GM23338 (cell line): ENCODE measurements around the gene CEP135. TPM values are rescaled to one million over a fixed set of nuclear protein-coding genes. Genes with fewer than 3 reads are reported as not detected.

Experiments used
- ATAC-seq: fragments of 200-7000 bp; cut with Tn5 transposase; 3 replicates; pipeline ENCODE4 v1.9.1; 2020
- DNase-seq: peaks from one replicate; pipeline ENCODE4 v3.0.0-alpha.2; 2015; ENCODE audit warnings: low spot score
- H2AFZ ChIP-seq: fragments of 200-600 bp; sonication (generic); 2 replicates; pipeline ENCODE4 v1.8.0; 2016; ENCODE audit warnings: antibody characterized with exemption, mild to moderate bottlenecking, moderate library complexity
- H3F3A ChIP-seq: fragments of 200-600 bp; sonication (generic); replicated peaks from 2 replicates; pipeline ENCODE4 v1.8.0; 2017; ENCODE audit warnings: antibody characterized with exemption, mixed run types, low read depth
- H3K27ac ChIP-seq: fragments of 200-600 bp; sonication (generic); 2 replicates; pipeline ENCODE4 v1.6.1; 2016; ENCODE audit warnings: low read depth
- H3K27me3 ChIP-seq: fragments of 200-600 bp; sonication (generic); 2 replicates; pipeline ENCODE4 v1.8.0; 2016; ENCODE audit warnings: mild to moderate bottlenecking, mixed run types, moderate library complexity; ENCODE audit not compliant: insufficient read depth
- H3K36me3 ChIP-seq: fragments of 200-600 bp; sonication (generic); 2 replicates; pipeline ENCODE4 v1.8.0; 2016; ENCODE audit warnings: mild to moderate bottlenecking; ENCODE audit not compliant: insufficient read depth
- H3K4me1 ChIP-seq: fragments of 200-600 bp; sonication (generic); 2 replicates; pipeline ENCODE4 v1.8.0; 2016; ENCODE audit warnings: mild to moderate bottlenecking, moderate library complexity; ENCODE audit not compliant: insufficient read depth
- H3K4me2 ChIP-seq: fragments of 200-600 bp; sonication (generic); 2 replicates; pipeline ENCODE4 v1.7.1; 2017; ENCODE audit warnings: mixed run types
- H3K4me3 ChIP-seq: fragments of 200-600 bp; sonication (generic); 2 replicates; pipeline ENCODE4 v1.6.1; 2016; ENCODE audit warnings: mixed run types
- H3K79me2 ChIP-seq: fragments of 200-600 bp; sonication (generic); replicated peaks from 2 replicates; pipeline ENCODE4 v1.8.0; 2017; ENCODE audit warnings: mild to moderate bottlenecking; ENCODE audit not compliant: insufficient read depth
- H3K9me2 ChIP-seq: fragments of 200-600 bp; sonication (generic); 2 replicates; pipeline ENCODE4 v1.8.0; 2017; ENCODE audit not compliant: insufficient read depth
- H4K20me1 ChIP-seq: fragments of 200-600 bp; sonication (generic); replicated peaks from 2 replicates; pipeline ENCODE4 v1.8.0; 2017; ENCODE audit warnings: mild to moderate bottlenecking; ENCODE audit not compliant: insufficient read depth
- H3K27ac Mint-ChIP-seq: 2 replicates; pipeline ENCODE4 v1.8.0; 2020; ENCODE audit warnings: inconsistent platforms, mild to moderate bottlenecking, moderate library complexity, mixed read lengths
- H3K27me3 Mint-ChIP-seq: 3 replicates; pipeline ENCODE4 v1.8.0; 2022; ENCODE audit warnings: low read depth, mild to moderate bottlenecking, moderate library complexity, mixed read lengths, inconsistent platforms; ENCODE audit not compliant: insufficient read depth, poor library complexity
- H3K36me3 Mint-ChIP-seq: 3 replicates; pipeline ENCODE4 v1.8.0; 2021; ENCODE audit warnings: low read depth, mild to moderate bottlenecking, inconsistent platforms, moderate library complexity, mixed read lengths
- H3K4me1 Mint-ChIP-seq: 3 replicates; pipeline ENCODE4 v1.8.0; 2020; ENCODE audit warnings: mild to moderate bottlenecking, inconsistent platforms, mixed read lengths
- H3K4me3 Mint-ChIP-seq: 3 replicates; pipeline ENCODE4 v1.8.0; 2021; ENCODE audit warnings: moderate library complexity, mild to moderate bottlenecking, inconsistent platforms, mixed read lengths
- H3K9me3 Mint-ChIP-seq: 3 replicates; pipeline ENCODE4 v1.8.0; 2020; ENCODE audit warnings: moderate library complexity, mild to moderate bottlenecking, inconsistent platforms, mixed read lengths
- CREB1 ChIP-seq: fragments of 250-450 bp; sonication (Bioruptor Pico); IDR thresholded peaks from 2 replicates; pipeline ENCODE4 v1.5.0; 2020; ENCODE audit warnings: low read depth, mild to moderate bottlenecking, moderate library complexity
- CTCF ChIP-seq, 2 experiments: fragments of 200-600 bp in 1 of 2; sonication (generic) in 1 of 2; conservative IDR thresholded peaks; 2 replicates each; pipeline versions ENCODE4 v1.5.1 to v1.6.1; 2016 to 2017; ENCODE audit warnings: antibody characterized with exemption in 2 of 2, low read depth in 2 of 2, mild to moderate bottlenecking in 2 of 2, moderate library complexity in 1 of 2
- ETS1 ChIP-seq: IDR thresholded peaks from 2 replicates; pipeline ENCODE4 v1.6.1; 2016; ENCODE audit warnings: antibody characterized with exemption
- EZH2 ChIP-seq: fragments of 200-600 bp; sonication (generic); IDR thresholded peaks from one replicate; pipeline ENCODE4 v1.8.0; 2017; ENCODE audit warnings: antibody characterized with exemption, mild to moderate bottlenecking, low read depth; ENCODE audit not compliant: unreplicated experiment
- EZH2phosphoT487 ChIP-seq: fragments of 200-600 bp; sonication (generic); IDR thresholded peaks from one replicate; pipeline ENCODE4 v1.8.1; 2018; ENCODE audit warnings: antibody characterized with exemption; ENCODE audit not compliant: unreplicated experiment
- JUNB ChIP-seq: IDR thresholded peaks from one replicate; pipeline ENCODE4 v1.6.1; 2016; ENCODE audit warnings: antibody characterized with exemption; ENCODE audit not compliant: unreplicated experiment
- NANOG ChIP-seq: IDR thresholded peaks from 2 replicates; pipeline ENCODE4 v1.6.1; 2016; ENCODE audit warnings: antibody characterized with exemption, borderline replicate concordance
- POLR2AphosphoS5 ChIP-seq: IDR thresholded peaks from 2 replicates; pipeline ENCODE4 v1.6.1; 2016; ENCODE audit warnings: antibody characterized with exemption, low read depth
- REST ChIP-seq: IDR thresholded peaks from one replicate; pipeline ENCODE4 v1.6.1; 2018; ENCODE audit warnings: antibody characterized with exemption; ENCODE audit not compliant: unreplicated experiment
- STAT1 ChIP-seq: IDR thresholded peaks from one replicate; pipeline ENCODE4 v1.6.1; 2016; ENCODE audit warnings: antibody characterized with exemption; ENCODE audit not compliant: unreplicated experiment
- ZNF114 ChIP-seq: fragments of 250-450 bp; sonication (Bioruptor Pico); IDR thresholded peaks from 2 replicates; pipeline ENCODE4 v1.5.0; 2020; ENCODE audit warnings: mild to moderate bottlenecking, moderate library complexity
- ZNF331 ChIP-seq: fragments of 250-450 bp; sonication (Bioruptor Pico); IDR thresholded peaks from 2 replicates; pipeline ENCODE4 v1.5.0; 2020; ENCODE audit warnings: low read depth, mild to moderate bottlenecking, moderate library complexity
- ZNF462 ChIP-seq: fragments of 250-450 bp; sonication (Bioruptor Pico); IDR thresholded peaks from 2 replicates; pipeline ENCODE4 v1.5.0; 2020; ENCODE audit warnings: mild to moderate bottlenecking, moderate library complexity
- polyA plus RNA-seq: library from polyadenylated mRNA; unstranded; fragments of >200 nt; fragmentation: Nextera tagmentation; extraction: Ambion mirVana; gene quantifications from 2 replicates; pipeline ENCODE4 v1.2.1, GENCODE V29; 2016
- total RNA-seq: library from RNA; depleted of rRNA; stranded (reverse); fragments of >200 nt; shearing (Covaris generic); gene quantifications from 2 replicates; pipeline ENCODE4 v1.2.3, GENCODE V29; 2014

The CEP135 gene
- total and polyA plus RNA-seq, 2 experiments from 2014 or later = 11.8 to 15.7 TPM

GRCh38 chr4:56055991-56056390 is 107.2 kb downstream of the CEP135 start (continued):
- no peak for TF ChIP-seq REST

- DNase-seq = no peak
- H3K4me2 ChIP-seq = no peak overlapping the region
- Mint-ChIP-seq H3K36me3 (peaks cover 10% of the 10 kb centered on the region), H3K4me3 (no peak overlapping the region; the same call in 2 of the 3 replicates), H3K27ac (peak overlapping the region; percentile 69; the same call in 1 of the 2 replicates), H3K4me1 (peaks cover 41% of the 10 kb centered on the region), H3K9me3 (no peaks in the 10 kb centered on the region), H3K27me3 (no peaks in the 10 kb centered on the region)
- peaks cover 19% of the 10 kb centered on the region for H3K4me1 ChIP-seq
- H3K27me3 ChIP-seq = no peaks in the 10 kb centered on the region
- H3K27ac ChIP-seq = no peak overlapping the region
- no peaks in the 10 kb centered on the region for H3K36me3 ChIP-seq
- H2AFZ ChIP-seq = no peak overlapping the region
- no peaks in the 10 kb centered on the region for H3F3A ChIP-seq
- no peak for ATAC-seq
- no peaks in the 10 kb centered on the region for H3K9me2 ChIP-seq
- peaks cover 28% of the 10 kb centered on the region for H3K79me2 ChIP-seq
- H3K4me3 ChIP-seq = no peak overlapping the region
- no peaks in the 10 kb centered on the region; the same call in 1 of the 2 replicates for H4K20me1 ChIP-seq
- TF ChIP-seq CTCF (conservative IDR thresholded peaks at IDR 0.05; ENCODE audit: low read depth in 2 of 2) (no peak), ZNF462 (CRISPR knock-in tag) (no peak), STAT1 (no peak), EZH2 (no peak), EZH2phosphoT487 (no peak), POLR2AphosphoS5 (no peak), ZNF331 (CRISPR knock-in tag) (no peak), ZNF114 (no peak), JUNB (no peak), CREB1 (CRISPR knock-in tag) (no peak), ETS1 (no peak), NANOG (no peak)
Measured at GRCh38 chr4:56058555-56058954, 109.8 kb downstream of the CEP135 start.
